Inflammatory macrophage treated with lipopolysaccharide for 1 hour (primary cell): ENCODE data around the gene PARP14.

ENCODE experiments used
- DNase-seq, 2 donors: peaks; one replicate each; pipeline ENCODE4 v3.0.0-alpha.2; 2020 to 2022

Gene PARP14

GRCh38 chr3:122773944-122774509, 93.4 kb downstream of the PARP14 start:
- DNase-seq: peak in 1 of 2 donors; percentile 56

- peak; percentile 44 to 77 for DNase-seq
Observed at GRCh38 chr3:122774564-122774963, 93.9 kb downstream of the PARP14 start.

GRCh38 chr3:122776675-122777468, 96.2 kb downstream of the PARP14 start:
- no peak for DNase-seq

- DNase-seq: no peak
Observed at GRCh38 chr3:122777563-122777962, 96.9 kb downstream of the PARP14 start.
